Calu3 (cell line): ENCODE measurements around the gene SGSM1. TPM values are rescaled to one million over a fixed set of nuclear protein-coding genes. Genes with fewer than 3 reads are reported as not detected.

Source experiments
- BruUV-seq: library from RNA; stranded (reverse); fragments of 400-500 nt; replicated peaks from 2 replicates; lab custom pipeline; 2021; lab: Mats Ljungman, UMichigan
- CTCF ChIA-PET: fragments of 300-600 bp; sonication (Branson Sonifier 250); formaldehyde crosslinking; loops from one replicate; lab custom pipeline; 2022; ENCODE audit warnings: antibody characterized with exemption; lab: Charles Lee
- DNase-seq: peaks from one replicate; pipeline ENCODE4 v3.0.0; 2022
- H3K27ac Mint-ChIP-seq: one replicate; pipeline ENCODE4 v1.8.0; 2022; ENCODE audit warnings: mixed read lengths; ENCODE audit not compliant: unreplicated experiment
- H3K27me3 Mint-ChIP-seq: one replicate; pipeline ENCODE4 v1.8.0; 2022; ENCODE audit warnings: mixed read lengths; ENCODE audit not compliant: unreplicated experiment
- H3K36me3 Mint-ChIP-seq: one replicate; pipeline ENCODE4 v1.8.0; 2022; ENCODE audit warnings: mild to moderate bottlenecking, moderate library complexity, mixed read lengths; ENCODE audit not compliant: insufficient read depth, unreplicated experiment
- H3K4me1 Mint-ChIP-seq: one replicate; pipeline ENCODE4 v1.8.0; 2022; ENCODE audit warnings: mild to moderate bottlenecking, low read depth, mixed read lengths; ENCODE audit not compliant: unreplicated experiment
- H3K4me3 Mint-ChIP-seq: one replicate; pipeline ENCODE4 v1.8.0; 2022; ENCODE audit warnings: mild to moderate bottlenecking, low read depth, moderate library complexity, mixed read lengths; ENCODE audit not compliant: unreplicated experiment
- H3K9me3 Mint-ChIP-seq: one replicate; pipeline ENCODE4 v1.8.0; 2022; ENCODE audit warnings: low read depth, mixed read lengths; ENCODE audit not compliant: unreplicated experiment
- intact Hi-C: fragments of 100-400 bp; cut with micrococcal nuclease; formaldehyde crosslinking; loops from one replicate; pipeline ENCODE4 v1.10.0; 2022; ENCODE audit not compliant: unreplicated experiment
- total RNA-seq: library from RNA; stranded (reverse); gene quantifications from 2 replicates; pipeline ENCODE4 v1.2.3, GENCODE V29; 2022
- TF ChIP-seq, protein P1 (sequence below): fragments of 200-600 bp; IDR thresholded peaks from one replicate; pipeline ENCODE4 v1.8.0; 2022; ENCODE audit warnings: antibody characterized with exemption; ENCODE audit not compliant: unreplicated experiment

The SGSM1 gene
- total RNA-seq, 1 experiment from 2014 or later = 0.07 TPM

DNA sequence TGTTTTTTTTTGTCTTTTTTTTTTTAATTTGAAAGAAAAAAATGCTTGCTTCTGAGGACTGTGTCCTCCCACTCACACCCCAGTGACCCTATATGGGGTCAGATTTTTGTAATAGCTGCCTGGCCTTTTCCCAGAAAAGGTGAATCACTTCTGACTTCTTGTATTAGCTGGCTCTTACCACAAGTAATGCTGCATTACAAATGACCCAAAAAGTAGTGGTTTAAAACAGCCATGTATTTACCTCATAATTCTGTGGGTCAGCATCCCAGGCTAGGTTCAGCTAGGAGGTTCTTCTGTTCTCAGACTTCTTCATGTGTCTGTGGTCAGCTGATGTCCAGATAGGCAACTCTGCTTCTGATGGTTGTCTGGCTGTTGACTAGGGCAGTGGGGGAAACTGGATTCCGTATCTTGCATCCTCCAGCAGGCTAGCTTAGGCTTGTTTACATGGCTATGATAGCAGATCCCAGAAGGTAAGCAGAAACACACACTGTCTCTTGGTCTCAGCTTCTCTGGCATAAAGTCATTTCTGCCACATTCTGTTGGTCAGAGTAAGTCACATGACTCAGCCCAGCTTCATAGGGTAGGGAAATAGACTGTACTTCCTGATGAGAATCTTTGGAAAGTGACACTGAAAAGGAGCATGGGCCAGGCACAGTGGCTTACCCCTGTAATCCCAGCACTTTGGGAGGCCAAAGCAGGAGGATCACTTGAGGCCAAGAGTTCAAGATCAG lies 121.0 kb downstream of the SGSM1 start:
- no peak overlapping the region for H3K4me3 Mint-ChIP-seq
- CTCF ChIA-PET = interaction anchor here (0.6 to 1.2 kb wide), 2 partner anchors 10 to 155 kb away, joined by 3 read pairs; no protein-coding TSS in a partner anchor
- no peaks in the 10 kb centered on the region for H3K9me3 Mint-ChIP-seq
- intact Hi-C loops = no loop called here
- no peak overlapping the region for H3K27ac Mint-ChIP-seq
- TF ChIP-seq, protein P1, sequence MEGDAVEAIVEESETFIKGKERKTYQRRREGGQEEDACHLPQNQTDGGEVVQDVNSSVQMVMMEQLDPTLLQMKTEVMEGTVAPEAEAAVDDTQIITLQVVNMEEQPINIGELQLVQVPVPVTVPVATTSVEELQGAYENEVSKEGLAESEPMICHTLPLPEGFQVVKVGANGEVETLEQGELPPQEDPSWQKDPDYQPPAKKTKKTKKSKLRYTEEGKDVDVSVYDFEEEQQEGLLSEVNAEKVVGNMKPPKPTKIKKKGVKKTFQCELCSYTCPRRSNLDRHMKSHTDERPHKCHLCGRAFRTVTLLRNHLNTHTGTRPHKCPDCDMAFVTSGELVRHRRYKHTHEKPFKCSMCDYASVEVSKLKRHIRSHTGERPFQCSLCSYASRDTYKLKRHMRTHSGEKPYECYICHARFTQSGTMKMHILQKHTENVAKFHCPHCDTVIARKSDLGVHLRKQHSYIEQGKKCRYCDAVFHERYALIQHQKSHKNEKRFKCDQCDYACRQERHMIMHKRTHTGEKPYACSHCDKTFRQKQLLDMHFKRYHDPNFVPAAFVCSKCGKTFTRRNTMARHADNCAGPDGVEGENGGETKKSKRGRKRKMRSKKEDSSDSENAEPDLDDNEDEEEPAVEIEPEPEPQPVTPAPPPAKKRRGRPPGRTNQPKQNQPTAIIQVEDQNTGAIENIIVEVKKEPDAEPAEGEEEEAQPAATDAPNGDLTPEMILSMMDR = no peak
- H3K4me1 Mint-ChIP-seq = peaks cover 13% of the 10 kb centered on the region
- peaks cover 46% of the 10 kb centered on the region for H3K27me3 Mint-ChIP-seq
- no peak for DNase-seq
- H3K36me3 Mint-ChIP-seq = no peaks in the 10 kb centered on the region
- BruUV-seq = no TSS peak

DNA sequence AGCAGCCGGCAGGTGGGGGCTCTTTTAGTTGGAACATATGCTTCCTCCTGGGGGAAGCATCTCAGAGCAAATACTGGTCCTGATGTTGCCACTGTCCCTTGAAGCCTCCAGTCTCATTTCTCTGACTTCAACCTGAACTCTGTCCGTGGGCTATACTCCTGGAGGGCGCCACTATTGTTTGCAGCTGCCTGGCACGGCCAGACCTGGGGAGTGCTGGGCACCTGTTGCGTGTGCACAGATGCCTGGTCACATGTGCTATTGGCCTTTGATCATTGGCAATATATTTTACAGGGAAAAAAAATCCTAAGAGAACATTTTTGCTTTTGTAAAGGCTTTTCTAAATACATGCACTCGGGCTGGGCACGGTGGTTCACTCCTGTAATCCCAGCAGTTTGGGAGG lies 122.3 kb downstream of the SGSM1 start:
- intact Hi-C loops = no loop called here
- Mint-ChIP-seq H3K36me3 (no peaks in the 10 kb centered on the region), H3K4me3 (no peak overlapping the region), H3K27ac (no peak overlapping the region), H3K9me3 (no peaks in the 10 kb centered on the region), H3K27me3 (peaks cover 52% of the 10 kb centered on the region), H3K4me1 (peaks cover 13% of the 10 kb centered on the region)
- TF ChIP-seq, protein P1 = no peak
- no TSS peak for BruUV-seq
- CTCF ChIA-PET = no interaction called here
- no peak for DNase-seq

DNA sequence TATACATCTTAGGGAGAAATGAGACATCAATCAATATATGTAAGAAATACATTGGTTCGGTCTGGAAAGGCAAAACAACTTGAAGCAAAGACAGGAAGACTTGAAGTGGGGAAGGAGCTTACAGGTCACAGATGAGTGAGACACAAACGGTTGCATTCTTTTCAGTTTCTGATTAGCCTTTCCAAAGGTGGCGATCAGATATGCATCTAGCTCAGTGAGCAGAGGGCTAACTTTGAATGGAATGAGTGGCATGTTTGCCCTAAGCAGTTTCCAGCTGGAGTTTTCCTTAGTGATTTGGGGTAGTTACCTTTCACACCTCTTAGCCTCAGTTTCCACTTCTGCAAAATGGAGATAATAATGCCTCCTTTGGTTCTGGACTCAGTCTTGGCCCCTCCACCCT lies 124.7 kb downstream of the SGSM1 start:
- DNase-seq = no peak
- no peaks in the 10 kb centered on the region for H3K36me3 Mint-ChIP-seq
- H3K4me1 Mint-ChIP-seq = peaks cover 13% of the 10 kb centered on the region
- no peak overlapping the region for H3K4me3 Mint-ChIP-seq
- BruUV-seq = no TSS peak
- CTCF ChIA-PET = interaction anchor here (1.0 kb wide), 1 partner anchor 15 kb away, joined by 3 read pairs; no protein-coding TSS in a partner anchor
- H3K27ac Mint-ChIP-seq = no peak overlapping the region
- TF ChIP-seq, protein P1 = no peak
- intact Hi-C loops = no loop called here
- no peaks in the 10 kb centered on the region for H3K9me3 Mint-ChIP-seq
- peaks cover 51% of the 10 kb centered on the region for H3K27me3 Mint-ChIP-seq

DNA sequence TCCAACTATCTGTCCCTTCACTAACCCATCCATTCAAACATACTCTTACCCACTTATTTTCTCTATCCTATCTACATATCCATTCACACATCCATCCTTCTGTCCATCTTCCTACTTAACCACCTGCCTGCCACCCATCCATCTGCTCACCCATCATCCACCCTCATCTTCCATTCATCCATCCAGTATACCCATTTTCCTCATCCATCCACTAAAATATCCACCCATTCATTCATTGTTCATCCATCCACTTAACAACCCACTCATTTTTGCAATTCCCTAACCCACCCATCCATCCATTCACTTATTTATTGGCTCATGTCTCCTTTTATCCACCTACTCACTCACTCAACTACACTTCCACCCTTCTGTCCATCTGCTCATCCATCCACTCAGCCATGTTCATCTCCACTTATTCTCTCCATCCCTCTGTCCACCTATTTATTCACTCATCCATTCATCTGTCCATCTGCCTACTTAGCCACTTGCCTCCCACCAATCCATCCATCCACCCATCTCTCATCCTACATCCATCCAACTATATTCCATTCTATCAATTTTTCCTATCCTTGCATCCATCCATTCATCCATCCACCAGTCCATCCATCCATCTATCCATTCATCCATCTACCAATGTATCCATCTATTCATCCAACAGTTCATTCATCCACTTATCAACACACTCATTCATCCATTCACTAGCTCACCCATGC lies 129.9 kb downstream of the SGSM1 start:
- Mint-ChIP-seq H3K36me3 (no peaks in the 10 kb centered on the region), H3K27me3 (peaks cover 17% of the 10 kb centered on the region), H3K9me3 (no peaks in the 10 kb centered on the region), H3K4me3 (no peak overlapping the region), H3K4me1 (no peaks in the 10 kb centered on the region), H3K27ac (no peak overlapping the region)
- BruUV-seq = no TSS peak
- intact Hi-C loops = loop anchor here (2.0 kb wide), 1 partner anchor 167 kb away; no protein-coding TSS in a partner anchor
- CTCF ChIA-PET = no interaction called here
- no peak for DNase-seq
- TF ChIP-seq, protein P1 = no peak
